H1 (cell line): ENCODE measurements around the gene APBA3. TPM values are rescaled to one million over a fixed set of nuclear protein-coding genes. Genes with fewer than 3 reads are reported as not detected.

Experiments used
- CTCF ChIA-PET: fragments of 300-600 bp; sonication (Branson Sonifier 250); formaldehyde crosslinking; loops from one replicate; lab custom pipeline; 2021; ENCODE audit not compliant: partially characterized antibody; lab: Charles Lee
- POLR2A ChIA-PET: fragments of 300-600 bp; sonication (Branson Sonifier 250); formaldehyde crosslinking; loops from one replicate; lab custom pipeline; 2021; ENCODE audit warnings: inconsistent platforms; ENCODE audit not compliant: partially characterized antibody; lab: Charles Lee
- DNase-seq, 2 experiments: peaks; one replicate each; pipeline versions ENCODE4 v3.0.0 to v3.0.0-alpha.2; 2010 to 2022; ENCODE audit warnings: low spot score in 2 of 2, low read depth in 1 of 2, mixed read lengths in 1 of 2
- FAIRE-seq: peaks from 2 replicates; lab custom pipeline; 2011; peaks lifted over from hg19 to GRCh38; lab: Jason Lieb, UNC
- H2AFZ ChIP-seq: 2 replicates; pipeline ENCODE4 v1.8.1; 2012; ENCODE audit warnings: low read length, inconsistent platforms
- H2AK5ac ChIP-seq: 2 replicates; pipeline ENCODE4 v1.6.1; 2013; ENCODE audit warnings: low read depth, low read length
- H2BK120ac ChIP-seq: replicated peaks from 2 replicates; pipeline ENCODE3; 2013; ENCODE audit warnings: low read depth, low read length, inconsistent platforms
- H2BK12ac ChIP-seq: 2 replicates; pipeline ENCODE4 v1.6.1; 2013; ENCODE audit warnings: low read depth, low read length
- H2BK15ac ChIP-seq: 2 replicates; pipeline ENCODE4 v1.6.1; 2013; ENCODE audit warnings: low read length
- H2BK20ac ChIP-seq: 2 replicates; pipeline ENCODE4 v1.6.1; 2013; ENCODE audit warnings: low read length
- H2BK5ac ChIP-seq: 2 replicates; pipeline ENCODE4 v1.6.1; 2013; ENCODE audit warnings: low read depth, low read length
- H3K14ac ChIP-seq: 2 replicates; pipeline ENCODE4 v1.6.1; 2013; ENCODE audit warnings: inconsistent platforms; ENCODE audit not compliant: insufficient read length
- H3K18ac ChIP-seq: 2 replicates; pipeline ENCODE4 v1.6.1; 2013; ENCODE audit warnings: low read length; ENCODE audit errors: extremely low read depth
- H3K23ac ChIP-seq: 2 replicates; pipeline ENCODE4 v1.6.1; 2013; ENCODE audit warnings: inconsistent platforms; ENCODE audit not compliant: insufficient read length
- H3K23me2 ChIP-seq: 2 replicates; pipeline ENCODE4 v1.6.1; 2013; ENCODE audit warnings: low read depth, low read length
- H3K27ac ChIP-seq: 2 replicates; pipeline ENCODE4 v1.6.1; 2011; ENCODE audit warnings: low read depth, low read length, inconsistent platforms
- H3K27me3 ChIP-seq, 4 experiments: replicated peaks in 1 of 4; 1 replicate in 1 of 4; 2 replicates in 3 of 4; pipeline versions ENCODE4 v1.6.1 to v1.8.1; 2011 to 2013; ENCODE audit warnings: low read length in 3 of 4, mild to moderate bottlenecking in 3 of 4, inconsistent platforms in 2 of 4, mixed read lengths in 2 of 4, moderate library complexity in 1 of 4; ENCODE audit not compliant: control insufficient read depth in 3 of 4, insufficient read depth in 3 of 4; ENCODE audit errors: extremely low read depth in 1 of 4
- H3K36me3 ChIP-seq, 4 experiments: 2 replicates each; pipeline versions ENCODE4 v1.6.1 to v1.8.1; 2011 to 2013; ENCODE audit warnings: mild to moderate bottlenecking in 4 of 4, low read length in 3 of 4, moderate library complexity in 2 of 4, control low read depth in 1 of 4, inconsistent platforms in 1 of 4; ENCODE audit not compliant: insufficient read depth in 4 of 4, control insufficient read depth in 2 of 4
- H3K4ac ChIP-seq: replicated peaks from 2 replicates; pipeline ENCODE3; 2013; ENCODE audit warnings: low read length, low read depth, mixed read lengths, inconsistent platforms; ENCODE audit not compliant: insufficient read length
- H3K4me1 ChIP-seq, 4 experiments: replicated peaks in 1 of 4; 1 replicate in 1 of 4; 2 replicates in 3 of 4; pipeline versions ENCODE4 v1.6.1 to v1.8.1; 2011 to 2013; ENCODE audit warnings: low read length in 3 of 4, inconsistent platforms in 2 of 4, mixed read lengths in 1 of 4; ENCODE audit not compliant: insufficient read depth in 4 of 4, control insufficient read depth in 3 of 4
- H3K4me2 ChIP-seq, 2 experiments: 2 replicates each; pipeline versions ENCODE4 v1.6.1 to v1.8.1; 2011 to 2013; ENCODE audit warnings: low read depth in 2 of 2, low read length in 2 of 2, control low read depth in 1 of 2, inconsistent platforms in 1 of 2, mild to moderate bottlenecking in 1 of 2; ENCODE audit not compliant: insufficient read depth in 1 of 2
- H3K4me3 ChIP-seq, 4 experiments: fragments of 200-600, 300-600 bp in 1 of 4; sonication (generic), shearing (Covaris generic), sonication (Bioruptor Twin) in 1 of 4; 2 replicates each; pipeline versions ENCODE4 v1.5.1 to v1.8.1; 2011 to 2016; ENCODE audit warnings: low read length in 4 of 4, low read depth in 3 of 4, control low read depth in 2 of 4, inconsistent platforms in 2 of 4, mild to moderate bottlenecking in 2 of 4, mixed read lengths in 1 of 4, moderate library complexity in 1 of 4; ENCODE audit not compliant: insufficient read depth in 2 of 4; ENCODE audit errors: extremely low read depth in 1 of 4
- H3K56ac ChIP-seq: replicated peaks from 2 replicates; pipeline ENCODE3; 2013; ENCODE audit warnings: low read depth, mild to moderate bottlenecking, mixed read lengths, low read length, inconsistent platforms; ENCODE audit not compliant: insufficient read length
- H3K79me1 ChIP-seq: 2 replicates; pipeline ENCODE4 v1.6.1; 2013; ENCODE audit warnings: low read depth, low read length, control low read depth
- H3K79me2 ChIP-seq, 2 experiments: 2 replicates each; pipeline versions ENCODE4 v1.6.1 to v1.8.1; 2012 to 2013; ENCODE audit warnings: low read length in 2 of 2, mild to moderate bottlenecking in 2 of 2, inconsistent platforms in 1 of 2; ENCODE audit not compliant: insufficient read depth in 2 of 2, control insufficient read depth in 1 of 2
- H3K9ac ChIP-seq, 4 experiments: replicated peaks in 1 of 4; 1 replicate in 1 of 4; 2 replicates in 3 of 4; pipeline versions ENCODE4 v1.6.1 to v1.8.1; 2011 to 2013; ENCODE audit warnings: low read depth in 3 of 4, low read length in 3 of 4, control low read depth in 2 of 4, mild to moderate bottlenecking in 2 of 4, moderate library complexity in 2 of 4, inconsistent platforms in 1 of 4; ENCODE audit errors: extremely low read depth in 1 of 4
- H3K9me3 ChIP-seq, 2 experiments: 2 replicates each; pipeline versions ENCODE4 v1.6.1 to v1.8.1; 2012 to 2013; ENCODE audit warnings: mild to moderate bottlenecking in 2 of 2, moderate library complexity in 2 of 2, control low read depth in 1 of 2, inconsistent platforms in 1 of 2, low read depth in 1 of 2, low read length in 1 of 2, mixed read lengths in 1 of 2; ENCODE audit not compliant: insufficient read depth in 2 of 2
- H4K20me1 ChIP-seq, 2 experiments: replicated peaks in 1 of 2; 2 replicates each; pipeline versions ENCODE3 to v1.8.1; 2011 to 2013; ENCODE audit warnings: inconsistent platforms in 2 of 2, low read length in 2 of 2, mild to moderate bottlenecking in 1 of 2; ENCODE audit not compliant: insufficient read depth in 2 of 2, control insufficient read depth in 1 of 2
- H4K5ac ChIP-seq: 2 replicates; pipeline ENCODE4 v1.6.1; 2013; ENCODE audit warnings: low read length, low read depth, mixed read lengths, inconsistent platforms; ENCODE audit not compliant: insufficient read length
- H4K8ac ChIP-seq: 2 replicates; pipeline ENCODE4 v1.8.0; 2013; ENCODE audit warnings: mild to moderate bottlenecking, moderate library complexity, low read length, inconsistent platforms; ENCODE audit not compliant: insufficient read depth; ENCODE audit errors: extremely low read depth
- H4K91ac ChIP-seq: replicated peaks from 2 replicates; pipeline ENCODE3; 2013; ENCODE audit warnings: low read length, mixed read lengths, inconsistent platforms; ENCODE audit not compliant: insufficient read length
- KDM1A ChIP-seq: fragments of 200-600, 300-600 bp; sonication (generic); IDR thresholded peaks from 2 replicates; pipeline ENCODE4 v1.7.1; 2016; ENCODE audit warnings: mild to moderate bottlenecking, low read length, borderline replicate concordance
- RAD21 ChIP-seq, 2 experiments: IDR thresholded peaks in 1 of 2; conservative IDR thresholded peaks in 1 of 2; 2 replicates each; pipeline ENCODE4 v1.6.1; 2011; ENCODE audit warnings: low read depth in 2 of 2, low read length in 2 of 2, improper control_type of control experiment in 1 of 2, inconsistent platforms in 1 of 2, mild to moderate bottlenecking in 1 of 2, moderate library complexity in 1 of 2
- WGBS, 2 experiments: shearing (Covaris generic) in 1 of 2; methylation state at CpG; one replicate each; pipeline versions ENCODE4 v1.1.6 to v1.1.7; 2013 to 2015; ENCODE audit warnings: low lambda C conversion rate in 2 of 2, mixed read lengths in 2 of 2, inconsistent platforms in 1 of 2, low coverage in 1 of 2, missing lambda C conversion rate in 1 of 2; ENCODE audit not compliant: insufficient replicate concordance in 2 of 2, insufficient coverage in 1 of 2, insufficient read length in 1 of 2; ENCODE audit errors: extremely low coverage in 1 of 2, missing lambda C conversion rate in 1 of 2; 5-methylcytosine and 5-hydroxymethylcytosine counted together
- polyA plus RNA-seq, 7 experiments: library from polyadenylated mRNA; depleted of rRNA in 3 of 7; stranded (reverse) in 5 of 7; unstranded in 2 of 7; fragments of >200 nt in 5 of 7; fragments of 200-250 nt in 2 of 7; gene quantifications; 1 replicate in 5 of 7; 2 replicates in 1 of 7; 4 replicates in 1 of 7; pipeline versions ENCODE4 v1.2.1 to v1.2.3, GENCODE V29; 2011 to 2013; ENCODE audit warnings: missing spikeins in 2 of 7, mixed read lengths in 2 of 7
- total RNA-seq: library from RNA; stranded (reverse); fragmentation: NEBNext Ultra II Directional; extraction: Animal tissue kit (Norgen Biotek cat#: 25700); gene quantifications from 2 replicates; pipeline ENCODE4 v1.2.1, GENCODE V29; 2021

The APBA3 gene
- total and polyA plus RNA-seq, 2 of the 8 experiments (the other 6 are each of a cell fraction or from before 2014, with no cell fraction given), result 21.4 to 36.9 TPM

DNA sequence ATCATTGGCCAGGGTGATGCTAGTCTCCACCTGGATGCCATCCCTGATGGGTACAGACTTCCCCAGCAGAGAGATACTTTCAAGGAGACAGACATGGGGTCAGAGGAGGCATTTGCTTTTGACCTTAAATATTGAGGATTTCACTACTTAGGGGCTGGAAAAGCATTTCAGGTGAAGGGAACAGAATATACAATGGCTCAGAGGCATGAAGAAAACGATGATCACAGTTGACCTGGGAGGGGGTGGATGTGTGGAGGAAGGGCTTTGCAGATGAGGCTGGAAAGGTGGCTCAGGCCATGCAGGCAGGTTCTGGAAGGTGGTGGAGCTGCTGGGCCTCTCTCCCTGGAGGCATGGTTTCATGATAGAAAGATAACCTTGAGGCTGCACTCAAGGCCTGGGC is 20.8 kb upstream of the APBA3 start:
- POLR2A ChIA-PET, result interaction anchor here (1.0 to 1.4 kb wide), 2 partner anchors 20 to 36 kb away, joined by 3 to 4 read pairs; partner anchors contain the start of genes APBA3 and MRPL54
- H4K91ac ChIP-seq, result no peak overlapping the region
- H3K23me2 ChIP-seq, result peaks cover 7% of the 10 kb centered on the region; the same call in 1 of the 2 replicates
- no peak overlapping the region for H2AK5ac ChIP-seq
- H3K56ac ChIP-seq, result no peak overlapping the region
- no peak for FAIRE-seq
- no peak overlapping the region for H2BK12ac ChIP-seq
- peaks cover 0 to 14% (median 3%) of the 10 kb centered on the region in 4 experiments; a peak in 2 of 8 replicates for H3K36me3 ChIP-seq
- no peak overlapping the region for H3K4me3 ChIP-seq
- no peak overlapping the region for H2BK15ac ChIP-seq
- WGBS, 2 experiments, result 100% methylated on average over 1 of the region's 1 CpG; no CpG with 5 or more reads in 1 of the 2 experiments
- peaks cover 0 to 9% (median 1%) of the 10 kb centered on the region in 4 experiments; a peak in 3 of 7 replicates for H3K4me1 ChIP-seq
- H3K27ac ChIP-seq, result no peak overlapping the region
- H3K4ac ChIP-seq, result no peak overlapping the region
- no peak overlapping the region for H2BK20ac ChIP-seq
- CTCF ChIA-PET, result interaction anchor here (1.1 to 2.4 kb wide), 4 partner anchors 10 to 231 kb away, joined by 3 to 17 read pairs (median 10); partner anchors contain the start of genes MRPL54 and RAX2
- H2BK5ac ChIP-seq, result no peak overlapping the region
- H4K5ac ChIP-seq, result no peak overlapping the region
- H3K14ac ChIP-seq, result no peak overlapping the region
- H3K18ac ChIP-seq, result no peak overlapping the region
- H4K20me1 ChIP-seq, result no peaks in the 10 kb centered on the region
- peak; percentile 90 for TF ChIP-seq KDM1A
- no peak for TF ChIP-seq RAD21 (IDR thresholded peaks at IDR 0.05 in 1 of 2, conservative IDR thresholded peaks at IDR 0.05 in 1 of 2; ENCODE audit: low read depth in 2 of 2, low read length in 2 of 2)
- no peak overlapping the region for H3K23ac ChIP-seq
- H3K79me2 ChIP-seq, result no peaks in the 10 kb centered on the region
- no peak for DNase-seq
- no peak overlapping the region for H4K8ac ChIP-seq
- H2AFZ ChIP-seq, result no peak overlapping the region
- H2BK120ac ChIP-seq, result no peak overlapping the region
- peaks cover 17 to 22% of the 10 kb centered on the region in 2 experiments for H3K9me3 ChIP-seq
- H3K9ac ChIP-seq, result no peak overlapping the region
- H3K27me3 ChIP-seq, result peaks cover 0 to 17% (median 7%) of the 10 kb centered on the region in 4 experiments; a peak in 6 of 7 replicates
- H3K4me2 ChIP-seq, result no peak overlapping the region
- H3K79me1 ChIP-seq, result no peaks in the 10 kb centered on the region
